Forelimb muscle (tissue), 1 donor: Measurements from ENCODE around the gene GGT6. TPM values are rescaled to one million over a fixed set of nuclear protein-coding genes. Genes with fewer than 3 reads are reported as not detected.
A peak's percentile ranks its signal among the peaks of the same experiment; 100 is the strongest.

Source experiments
- DNase-seq: peaks from one replicate; pipeline ENCODE4 v3.0.0-alpha.2; 2013; ENCODE audit warnings: low read depth
- polyA plus RNA-seq: library from polyadenylated mRNA; unstranded; fragments of 120-200 nt; gene quantifications from one replicate; pipeline ENCODE4 v1.2.1, GENCODE V29; 2013; ENCODE audit not compliant: insufficient read length

The GGT6 gene
- polyA plus RNA-seq, 1 donor = 0.18 TPM

GRCh38 chr17:4522661-4523060 is 37.7 kb downstream of the GGT6 start:
- DNase-seq = no peak

GRCh38 chr17:4520894-4521600 is 39.3 kb downstream of the GGT6 start:
- no peak for DNase-seq

GRCh38 chr17:4520060-4520893 is 40.1 kb downstream of the GGT6 start:
- no peak for DNase-seq

- no peak for DNase-seq
Measured at GRCh38 chr17:4519361-4519788, 41.0 kb downstream of the GGT6 start.

GRCh38 chr17:4518901-4519300 is 41.5 kb downstream of the GGT6 start:
- DNase-seq = no peak

- DNase-seq = peak; percentile 35
Measured at GRCh38 chr17:4516735-4517134, 43.6 kb downstream of the GGT6 start.

GRCh38 chr17:4515501-4515900 is 44.9 kb downstream of the GGT6 start:
- DNase-seq = no peak

- no peak for DNase-seq
Measured at GRCh38 chr17:4514779-4515178, 45.6 kb downstream of the GGT6 start.

GRCh38 chr17:4514206-4514605 is 46.2 kb downstream of the GGT6 start:
- DNase-seq = no peak

GRCh38 chr17:4513113-4514032 is 47.0 kb downstream of the GGT6 start:
- DNase-seq = no peak

GRCh38 chr17:4512156-4513112 is 47.9 kb downstream of the GGT6 start:
- no peak for DNase-seq

GRCh38 chr17:4511199-4511932 is 49.0 kb downstream of the GGT6 start:
- DNase-seq = no peak

GRCh38 chr17:4510618-4510941 is 49.8 kb downstream of the GGT6 start:
- DNase-seq = no peak

GRCh38 chr17:4509923-4510617 is 50.3 kb downstream of the GGT6 start:
- DNase-seq = no peak

GRCh38 chr17:4509401-4509800 is 51.0 kb downstream of the GGT6 start:
- DNase-seq = no peak

- DNase-seq = no peak
Measured at GRCh38 chr17:4508207-4508606, 52.2 kb downstream of the GGT6 start.

GRCh38 chr17:4507361-4508111 is 52.8 kb downstream of the GGT6 start:
- no peak for DNase-seq
